Mesenchymal stem cell (in vitro differentiated cells and primary cell): Measurements from ENCODE around the gene DEPDC1B.
"Not testable (repeated sequence)": the region's sequence is repeated elsewhere in the genome, so short reads cannot be mapped to it uniquely, and the experiment has no call there.

Experiments
- DNase-seq: peaks from one replicate; pipeline ENCODE4 v3.0.0-alpha.2; 2013
- H2AFZ ChIP-seq: one replicate; pipeline ENCODE4 v1.6.1; 2013; ENCODE audit warnings: low read depth, mild to moderate bottlenecking, control low read depth, inconsistent platforms, low read length, moderate library complexity
- H2AK5ac ChIP-seq: 2 replicates; pipeline ENCODE4 v1.6.1; 2013; ENCODE audit warnings: low read length, moderate library complexity, mild to moderate bottlenecking, inconsistent platforms; ENCODE audit not compliant: severe bottlenecking
- H2BK120ac ChIP-seq: one replicate; pipeline ENCODE4 v1.6.1; 2013; ENCODE audit warnings: low read depth, mild to moderate bottlenecking, inconsistent platforms, low read length, moderate library complexity
- H2BK12ac ChIP-seq, 2 experiments: one replicate each; pipeline ENCODE4 v1.6.1; 2013; ENCODE audit warnings: inconsistent platforms in 2 of 2, low read length in 2 of 2, mild to moderate bottlenecking in 2 of 2, moderate library complexity in 2 of 2, control low read depth in 1 of 2
- H2BK15ac ChIP-seq: one replicate; pipeline ENCODE4 v1.6.1; 2013; ENCODE audit warnings: mild to moderate bottlenecking, low read depth, inconsistent platforms; ENCODE audit not compliant: poor library complexity, severe bottlenecking
- H2BK5ac ChIP-seq: 2 replicates; pipeline ENCODE4 v1.6.1; 2013; ENCODE audit warnings: low read depth, mild to moderate bottlenecking, low read length, control low read depth, inconsistent platforms; ENCODE audit not compliant: poor library complexity, severe bottlenecking
- H3K14ac ChIP-seq, 2 experiments: one replicate each; pipeline ENCODE4 v1.6.1; 2013; ENCODE audit warnings: inconsistent platforms in 2 of 2, low read length in 2 of 2, control low read depth in 1 of 2, mild to moderate bottlenecking in 1 of 2, moderate library complexity in 1 of 2
- H3K18ac ChIP-seq, 2 experiments: one replicate each; pipeline ENCODE4 v1.6.1; 2013; ENCODE audit warnings: inconsistent platforms in 2 of 2, low read length in 2 of 2, control low read depth in 1 of 2, low read depth in 1 of 2, mild to moderate bottlenecking in 1 of 2
- H3K23ac ChIP-seq, 2 experiments: one replicate each; pipeline ENCODE4 v1.6.1; 2013; ENCODE audit warnings: inconsistent platforms in 2 of 2, low read length in 2 of 2, mild to moderate bottlenecking in 2 of 2, moderate library complexity in 2 of 2, control low read depth in 1 of 2
- H3K27ac ChIP-seq: 2 replicates; pipeline ENCODE4 v1.5.1; 2013; ENCODE audit warnings: mild to moderate bottlenecking, moderate library complexity, low read length, control low read depth, inconsistent platforms; ENCODE audit not compliant: poor library complexity, severe bottlenecking
- H3K27me3 ChIP-seq, 2 experiments: 2 replicates each; pipeline versions ENCODE4 v1.6.1 to v1.7.0; 2013; ENCODE audit warnings: low read length in 2 of 2, mild to moderate bottlenecking in 2 of 2, moderate library complexity in 2 of 2, control low read depth in 1 of 2, inconsistent platforms in 1 of 2; ENCODE audit not compliant: control insufficient read depth in 1 of 2, insufficient read depth in 1 of 2
- H3K36me3 ChIP-seq, 2 experiments: 2 replicates each; pipeline versions ENCODE4 v1.6.1 to v1.7.0; 2013; ENCODE audit warnings: low read length in 2 of 2, control low read depth in 1 of 2, inconsistent platforms in 1 of 2, low read depth in 1 of 2, mild to moderate bottlenecking in 1 of 2; ENCODE audit not compliant: insufficient read depth in 2 of 2, control insufficient read depth in 1 of 2
- H3K4ac ChIP-seq, 2 experiments: one replicate each; pipeline ENCODE4 v1.6.1; 2013; ENCODE audit warnings: inconsistent platforms in 2 of 2, low read length in 2 of 2, mild to moderate bottlenecking in 2 of 2, moderate library complexity in 2 of 2, control low read depth in 1 of 2, low read depth in 1 of 2
- H3K4me1 ChIP-seq: 2 replicates; pipeline ENCODE4 v1.6.1; 2013; ENCODE audit warnings: low read depth, low read length, control low read depth; ENCODE audit not compliant: control insufficient read depth, insufficient read depth
- H3K4me2 ChIP-seq: 2 replicates; pipeline ENCODE4 v1.6.1; 2013; ENCODE audit warnings: low read length, mild to moderate bottlenecking, inconsistent platforms; ENCODE audit not compliant: poor library complexity, severe bottlenecking
- H3K4me3 ChIP-seq, 2 experiments: 2 replicates each; pipeline versions ENCODE4 v1.5.1 to v1.7.0; 2013; ENCODE audit warnings: low read length in 2 of 2, mild to moderate bottlenecking in 2 of 2, control low read depth in 1 of 2, low read depth in 1 of 2; ENCODE audit not compliant: insufficient read depth in 1 of 2
- H3K79me1 ChIP-seq: replicated peaks from 2 replicates; pipeline ENCODE4 v1.6.1; 2013; ENCODE audit warnings: mild to moderate bottlenecking, control low read depth, low read length, inconsistent platforms; ENCODE audit not compliant: poor library complexity, severe bottlenecking
- H3K9ac ChIP-seq: 2 replicates; pipeline ENCODE4 v1.7.0; 2013; ENCODE audit warnings: mild to moderate bottlenecking, low read length, moderate library complexity
- H3K9me3 ChIP-seq: 2 replicates; pipeline ENCODE4 v1.7.0; 2013; ENCODE audit warnings: mild to moderate bottlenecking, low read length; ENCODE audit not compliant: control insufficient read depth
- H4K8ac ChIP-seq: one replicate; pipeline ENCODE4 v1.6.1; 2013; ENCODE audit warnings: inconsistent platforms, mild to moderate bottlenecking, low read length, moderate library complexity
- H4K91ac ChIP-seq: one replicate; pipeline ENCODE4 v1.6.1; 2013; ENCODE audit warnings: mild to moderate bottlenecking, low read length, inconsistent platforms
- WGBS: methylation state at CpG from one replicate; pipeline ENCODE4 v1.1.7; 2013; ENCODE audit warnings: mixed read lengths; 5-methylcytosine and 5-hydroxymethylcytosine counted together

DEPDC1B gene

GRCh38 chr5:60685028-60685427 lies 14.9 kb downstream of the DEPDC1B start:
- H2BK12ac ChIP-seq: no peak overlapping the region
- no peak overlapping the region for H3K4me2 ChIP-seq
- no peaks in the 10 kb centered on the region for H3K36me3 ChIP-seq
- H3K4me1 ChIP-seq: no peaks in the 10 kb centered on the region
- H2BK120ac ChIP-seq: no peak overlapping the region
- H3K9ac ChIP-seq: no peak overlapping the region
- no peaks in the 10 kb centered on the region for H3K9me3 ChIP-seq
- no peak overlapping the region for H3K14ac ChIP-seq
- H3K4me3 ChIP-seq: no peak overlapping the region
- H3K79me1 ChIP-seq: peaks cover 23% of the 10 kb centered on the region
- H2AK5ac ChIP-seq: no peak overlapping the region
- no peak overlapping the region for H3K18ac ChIP-seq
- H4K8ac ChIP-seq: no peak overlapping the region
- no peak overlapping the region for H3K27ac ChIP-seq
- DNase-seq: no peak
- H3K23ac ChIP-seq: no peak overlapping the region
- 97% methylated on average over 5 of the region's 6 CpGs for WGBS
- no peaks in the 10 kb centered on the region for H3K27me3 ChIP-seq
- no peak overlapping the region for H3K4ac ChIP-seq
- H2AFZ ChIP-seq: no peak overlapping the region
- no peak overlapping the region for H2BK5ac ChIP-seq
- H4K91ac ChIP-seq: no peak overlapping the region
- no peak overlapping the region for H2BK15ac ChIP-seq

DNA sequence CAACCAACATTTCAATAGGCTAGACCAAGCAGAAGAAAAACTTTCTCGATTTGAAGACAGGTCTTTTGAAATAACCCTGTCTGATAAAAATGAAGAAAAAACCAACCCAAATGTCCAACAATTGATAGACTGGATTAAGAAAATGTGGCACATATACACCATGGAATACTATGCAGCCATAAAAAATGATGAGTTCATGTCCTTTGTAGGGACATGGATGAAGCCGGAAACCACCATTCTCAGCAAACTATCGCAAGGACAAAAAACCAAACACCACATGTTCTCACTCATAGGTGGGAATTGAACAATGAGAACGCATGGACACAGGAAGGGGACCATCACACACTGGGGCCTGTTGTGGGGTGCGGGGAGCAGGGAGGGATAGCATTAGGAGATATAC lies 18.0 kb downstream of the DEPDC1B start:
- H3K4me1 ChIP-seq, H3K4ac ChIP-seq, H4K8ac ChIP-seq, H3K27ac ChIP-seq, H2BK5ac ChIP-seq, H3K9ac ChIP-seq, H2BK120ac ChIP-seq, H3K18ac ChIP-seq, H3K27me3 ChIP-seq, H3K4me3 ChIP-seq, H2BK12ac ChIP-seq, H4K91ac ChIP-seq, H3K14ac ChIP-seq, H3K36me3 ChIP-seq, H2BK15ac ChIP-seq, H3K23ac ChIP-seq, H2AK5ac ChIP-seq, H3K9me3 ChIP-seq, H2AFZ ChIP-seq, DNase-seq, H3K4me2 ChIP-seq: not testable (repeated sequence)
- peaks cover 16% of the 10 kb centered on the region for H3K79me1 ChIP-seq
- 100% methylated on average over 3 of the region's 5 CpGs for WGBS

- H2BK120ac ChIP-seq: no peak overlapping the region
- DNase-seq: no peak
- H2BK5ac ChIP-seq: no peak overlapping the region
- no peak overlapping the region for H2AK5ac ChIP-seq
- no peak overlapping the region for H3K23ac ChIP-seq
- H3K9ac ChIP-seq: no peak overlapping the region
- H3K4me3 ChIP-seq: no peak overlapping the region
- H2BK12ac ChIP-seq: no peak overlapping the region
- H3K18ac ChIP-seq: no peak overlapping the region
- no CpG with 5 or more reads among the region's 2 CpGs for WGBS
- no peak overlapping the region for H3K27ac ChIP-seq
- H4K91ac ChIP-seq: no peak overlapping the region
- no peak overlapping the region for H2AFZ ChIP-seq
- H3K4ac ChIP-seq: no peak overlapping the region
- H3K9me3 ChIP-seq: no peaks in the 10 kb centered on the region
- no peaks in the 10 kb centered on the region for H3K36me3 ChIP-seq
- no peak overlapping the region for H3K4me2 ChIP-seq
- H3K27me3 ChIP-seq: no peaks in the 10 kb centered on the region
- no peak overlapping the region for H3K14ac ChIP-seq
- H4K8ac ChIP-seq: no peak overlapping the region
- H2BK15ac ChIP-seq: no peak overlapping the region
- peaks cover 5% of the 10 kb centered on the region for H3K79me1 ChIP-seq
- H3K4me1 ChIP-seq: peaks cover 4% of the 10 kb centered on the region
Measured at GRCh38 chr5:60679816-60680215, 20.1 kb downstream of the DEPDC1B start.

DNA sequence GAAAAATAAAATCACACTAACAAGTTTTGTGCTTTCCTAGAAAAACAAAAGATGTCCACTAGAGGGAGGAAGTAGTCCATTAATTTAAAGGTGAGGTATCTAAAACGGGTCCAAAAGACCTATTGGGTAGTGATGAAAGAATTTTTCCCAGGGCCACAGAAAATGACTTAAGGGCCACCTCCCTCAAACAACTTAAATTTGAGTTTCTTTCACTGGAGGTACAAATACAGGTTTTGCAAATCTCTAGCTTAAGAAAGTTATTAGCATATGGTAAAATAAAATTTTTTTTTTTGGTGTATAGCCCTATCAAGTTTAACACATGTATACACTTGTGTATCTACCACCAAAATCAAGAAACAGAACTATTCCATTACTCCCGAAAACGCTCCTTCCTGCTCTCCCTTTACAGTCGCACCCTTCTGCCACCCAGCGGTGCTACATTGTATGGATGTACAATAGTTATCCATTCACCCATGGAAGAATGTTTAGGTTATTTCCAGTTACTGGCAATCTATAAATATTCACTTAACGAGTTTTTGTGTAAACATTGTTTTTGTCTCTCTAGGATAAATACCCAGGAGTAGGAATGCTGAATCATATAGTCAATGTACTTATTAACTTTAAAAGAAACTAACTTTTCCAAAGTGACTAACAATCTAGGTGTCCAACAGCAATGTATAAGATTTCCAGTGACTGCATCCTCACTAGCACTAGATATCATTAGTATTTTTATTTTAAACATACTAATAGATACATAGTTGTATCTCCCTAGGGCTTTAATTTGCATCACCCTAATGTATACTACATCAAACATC lies 21.9 kb downstream of the DEPDC1B start:
- Histone ChIP-seq H4K91ac (no peak overlapping the region), H3K4me1 (peaks cover 6% of the 10 kb centered on the region), H3K27me3 (no peaks in the 10 kb centered on the region), H3K27ac (peak overlapping the region; percentile 60), H3K9me3 (no peaks in the 10 kb centered on the region), H2BK5ac (no peak overlapping the region), H3K4me3 (no peak overlapping the region), H3K18ac (no peak overlapping the region), H2AFZ (no peak overlapping the region), H3K9ac (peak overlapping the region; percentile 76), H3K14ac (no peak overlapping the region), H3K4me2 (peak overlapping the region; percentile 57), H3K23ac (no peak overlapping the region), H2AK5ac (no peak overlapping the region), H2BK12ac (no peak overlapping the region), H4K8ac (no peak overlapping the region), H3K36me3 (no peaks in the 10 kb centered on the region), H2BK120ac (no peak overlapping the region), H2BK15ac (no peak overlapping the region), H3K79me1 (peaks cover 11% of the 10 kb centered on the region), H3K4ac (no peak overlapping the region)
- peak; percentile 66 for DNase-seq
- WGBS: 94% methylated on average over 2 of the region's 6 CpGs
